RWPE2 (cell line): ENCODE results near the gene SMIM41.

Source experiments
- ATAC-seq: fragments of 200-7000 bp; cut with Tn5 transposase; 3 replicates; pipeline ENCODE4 v1.9.1; 2021; ENCODE audit warnings: low read depth
- DNase-seq: peaks from one replicate; pipeline ENCODE4 v3.0.0-alpha.2; 2020; ENCODE audit warnings: low spot score
- H3K27ac ChIP-seq: fragments of 450-650 bp; 2 replicates; pipeline ENCODE4 v1.5.1; 2017; ENCODE audit warnings: mild to moderate bottlenecking; ENCODE audit not compliant: poor library complexity, severe bottlenecking
- H3K27me3 ChIP-seq: fragments of 250-450 bp; sonication (Bioruptor Pico); 2 replicates; pipeline ENCODE4 v1.5.1; 2021; ENCODE audit warnings: mild to moderate bottlenecking, moderate library complexity; ENCODE audit not compliant: insufficient read depth, poor library complexity, severe bottlenecking
- H3K36me3 ChIP-seq: fragments of 250-450 bp; sonication (Bioruptor Pico); 2 replicates; pipeline ENCODE4 v1.5.1; 2020; ENCODE audit warnings: low read depth, mild to moderate bottlenecking, moderate library complexity
- H3K4me1 ChIP-seq: fragments of 250-450 bp; sonication (Bioruptor Pico); 2 replicates; pipeline ENCODE4 v1.5.1; 2021; ENCODE audit warnings: mild to moderate bottlenecking, moderate library complexity; ENCODE audit not compliant: insufficient read depth, poor library complexity, severe bottlenecking
- H3K4me3 ChIP-seq: fragments of 250-450 bp; sonication (Bioruptor Pico); 2 replicates; pipeline ENCODE4 v1.5.1; 2021; ENCODE audit warnings: mild to moderate bottlenecking, moderate library complexity; ENCODE audit not compliant: severe bottlenecking
- H3K9me3 ChIP-seq: fragments of 250-450 bp; sonication (Bioruptor Pico); 2 replicates; pipeline ENCODE4 v1.5.1; 2021; ENCODE audit warnings: mild to moderate bottlenecking, moderate library complexity; ENCODE audit not compliant: severe bottlenecking
- TF ChIP-seq, protein P1 (sequence below): fragments of 450-650 bp; IDR thresholded peaks from one replicate; pipeline ENCODE4 v1.5.1; 2017; ENCODE audit warnings: mild to moderate bottlenecking, moderate library complexity; ENCODE audit not compliant: poor library complexity, severe bottlenecking

The SMIM41 gene

DNA sequence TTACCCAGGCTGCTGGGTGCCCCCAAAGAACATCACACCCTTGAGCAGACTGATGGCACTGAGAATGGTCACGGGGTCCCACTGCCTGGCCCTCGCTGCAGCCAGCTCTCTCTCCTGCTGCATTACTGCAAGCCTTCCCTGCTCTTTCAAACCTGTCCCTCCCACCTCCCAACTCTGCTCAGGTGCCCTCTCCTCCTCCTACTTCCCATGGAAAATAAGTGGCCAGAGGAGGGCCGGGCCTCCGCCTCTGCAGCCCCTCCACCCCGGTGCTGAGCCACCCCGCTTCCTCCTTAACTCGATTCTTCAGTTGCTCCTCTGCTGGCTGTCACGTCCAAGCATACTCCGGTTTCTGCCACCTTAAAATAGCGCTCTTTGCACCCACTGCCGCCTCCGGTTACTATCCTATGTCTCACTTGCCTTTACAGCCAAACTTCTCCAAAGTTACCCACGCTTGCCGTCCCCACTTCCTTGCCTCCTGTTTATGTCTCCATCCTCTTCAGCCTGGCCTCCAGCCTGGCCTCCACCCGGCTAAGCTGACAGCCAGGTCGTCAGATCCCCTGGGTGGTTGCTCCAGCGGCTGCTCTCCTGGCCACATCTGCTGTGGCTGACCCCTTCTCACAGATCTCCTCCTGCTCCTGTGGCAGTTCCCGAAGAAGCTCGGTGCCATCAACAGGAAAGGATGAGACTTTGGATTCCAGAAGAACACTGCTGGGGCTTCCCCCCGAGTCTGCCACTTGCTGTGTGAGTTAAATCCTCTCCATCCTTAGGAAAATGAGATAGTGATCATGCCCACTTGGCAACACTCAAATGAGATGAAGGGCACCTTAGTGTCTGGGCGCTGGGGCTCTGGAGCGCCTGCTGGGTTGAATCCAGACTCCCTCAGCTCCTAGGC lies 7.7 kb downstream of the SMIM41 start:
- TF ChIP-seq, protein P1, sequence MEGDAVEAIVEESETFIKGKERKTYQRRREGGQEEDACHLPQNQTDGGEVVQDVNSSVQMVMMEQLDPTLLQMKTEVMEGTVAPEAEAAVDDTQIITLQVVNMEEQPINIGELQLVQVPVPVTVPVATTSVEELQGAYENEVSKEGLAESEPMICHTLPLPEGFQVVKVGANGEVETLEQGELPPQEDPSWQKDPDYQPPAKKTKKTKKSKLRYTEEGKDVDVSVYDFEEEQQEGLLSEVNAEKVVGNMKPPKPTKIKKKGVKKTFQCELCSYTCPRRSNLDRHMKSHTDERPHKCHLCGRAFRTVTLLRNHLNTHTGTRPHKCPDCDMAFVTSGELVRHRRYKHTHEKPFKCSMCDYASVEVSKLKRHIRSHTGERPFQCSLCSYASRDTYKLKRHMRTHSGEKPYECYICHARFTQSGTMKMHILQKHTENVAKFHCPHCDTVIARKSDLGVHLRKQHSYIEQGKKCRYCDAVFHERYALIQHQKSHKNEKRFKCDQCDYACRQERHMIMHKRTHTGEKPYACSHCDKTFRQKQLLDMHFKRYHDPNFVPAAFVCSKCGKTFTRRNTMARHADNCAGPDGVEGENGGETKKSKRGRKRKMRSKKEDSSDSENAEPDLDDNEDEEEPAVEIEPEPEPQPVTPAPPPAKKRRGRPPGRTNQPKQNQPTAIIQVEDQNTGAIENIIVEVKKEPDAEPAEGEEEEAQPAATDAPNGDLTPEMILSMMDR: no peak

DNA sequence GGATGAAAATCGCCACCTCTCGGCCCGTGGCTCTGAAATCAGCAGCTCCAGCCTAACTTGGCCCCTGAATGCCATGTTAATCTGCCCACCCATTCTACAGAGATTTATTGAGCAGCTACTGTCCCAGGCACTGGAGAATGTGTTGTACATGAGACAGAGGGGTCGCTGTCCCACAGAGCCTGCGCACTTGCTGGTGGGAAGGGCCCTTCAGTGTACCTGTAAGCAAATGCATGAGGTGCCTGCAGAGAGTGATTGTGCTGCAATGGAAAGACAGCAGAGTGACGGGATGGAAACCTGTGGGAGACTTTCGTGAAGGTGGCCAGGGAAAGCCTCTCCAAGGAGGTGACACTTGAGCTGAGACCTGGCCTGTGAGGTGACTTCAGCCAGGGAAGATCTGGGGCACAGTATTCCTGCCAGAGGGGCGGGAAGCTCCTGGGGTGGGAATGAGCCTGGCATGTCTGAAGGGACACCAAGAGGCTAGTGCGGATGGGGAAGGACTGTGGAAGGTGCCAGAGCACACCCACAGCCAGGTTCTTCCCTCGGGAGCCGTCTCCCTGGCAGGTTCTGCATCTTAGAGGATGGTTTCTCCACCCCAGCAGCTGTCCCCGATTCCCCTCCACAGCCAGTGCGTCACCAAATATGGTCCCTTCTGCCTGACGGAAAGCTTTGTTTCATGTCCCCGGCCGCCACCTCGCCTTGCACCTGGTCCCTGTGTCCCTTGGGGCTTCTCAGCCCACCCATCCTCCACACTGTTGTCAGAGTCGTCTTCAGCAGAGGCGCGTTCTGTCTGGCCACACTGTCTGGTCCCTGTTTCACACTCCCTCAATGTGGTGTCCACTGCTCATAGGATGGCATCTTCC lies 8.7 kb downstream of the SMIM41 start:
- Histone ChIP-seq H3K9me3 (no peaks in the 10 kb centered on the region), H3K4me3 (no peak overlapping the region), H3K4me1 (no peaks in the 10 kb centered on the region), H3K27me3 (peaks cover 29% of the 10 kb centered on the region), H3K36me3 (no peaks in the 10 kb centered on the region), H3K27ac (no peak overlapping the region)
- no peak for ATAC-seq
- no peak for DNase-seq
- TF ChIP-seq, protein P1: no peak

More for the DNA sequence above, 7.7 kb downstream of the SMIM41 start:
- ATAC-seq (no peak), DNase-seq (no peak)
- Histone ChIP-seq H3K27me3 (peaks cover 19% of the 10 kb centered on the region), H3K4me3 (no peak overlapping the region), H3K27ac (no peak overlapping the region), H3K4me1 (no peaks in the 10 kb centered on the region), H3K36me3 (no peaks in the 10 kb centered on the region), H3K9me3 (no peaks in the 10 kb centered on the region)

DNA sequence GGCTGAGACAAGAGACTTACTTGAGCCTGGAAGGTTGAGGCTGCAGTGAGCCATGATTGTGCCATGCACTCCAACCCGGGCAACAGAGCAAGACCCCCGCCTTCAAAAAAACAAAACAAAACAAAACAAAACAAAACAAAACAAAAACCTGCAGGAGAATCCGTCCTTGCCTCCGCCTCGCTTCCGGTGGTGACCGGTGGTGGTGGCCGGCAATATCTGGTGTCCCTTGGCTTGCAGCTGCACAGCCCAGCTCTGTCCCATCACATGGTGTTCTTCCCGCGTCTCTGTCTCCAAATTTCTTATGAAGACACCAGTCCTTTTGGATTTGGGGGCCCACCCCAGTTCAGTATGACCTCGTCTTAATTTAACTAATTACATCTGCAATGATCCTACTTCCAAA lies 10.0 kb downstream of the SMIM41 start:
- Histone ChIP-seq H3K9me3 (no peaks in the 10 kb centered on the region), H3K4me1 (no peaks in the 10 kb centered on the region), H3K4me3 (no peak overlapping the region), H3K36me3 (no peaks in the 10 kb centered on the region), H3K27ac (no peak overlapping the region), H3K27me3 (peaks cover 33% of the 10 kb centered on the region)
- TF ChIP-seq, protein P1: no peak
- ATAC-seq (no peak), DNase-seq (no peak)

DNA sequence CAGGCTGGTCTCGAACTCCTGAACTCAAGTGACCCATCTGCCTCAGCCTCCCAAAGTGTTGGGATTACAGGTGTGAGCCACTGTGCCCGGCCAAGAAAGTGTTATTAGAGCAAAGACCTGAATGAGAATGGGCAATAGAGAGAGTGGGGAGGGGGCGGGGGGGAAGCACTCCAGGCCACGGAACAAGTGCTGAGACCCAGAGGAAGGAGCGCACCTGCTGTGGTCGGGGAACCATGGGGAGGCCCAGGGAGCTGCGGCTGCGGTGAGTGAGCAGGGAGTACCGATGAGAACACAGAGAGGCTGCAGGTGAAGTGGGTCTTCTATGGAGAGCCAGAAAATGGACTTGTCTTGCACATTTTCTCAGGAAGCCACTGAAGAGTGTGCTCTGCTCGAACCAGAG lies 10.8 kb downstream of the SMIM41 start:
- TF ChIP-seq, protein P1: no peak
- Histone ChIP-seq H3K4me3 (no peak overlapping the region), H3K27me3 (peaks cover 33% of the 10 kb centered on the region), H3K4me1 (no peaks in the 10 kb centered on the region), H3K27ac (no peak overlapping the region), H3K36me3 (no peaks in the 10 kb centered on the region), H3K9me3 (no peaks in the 10 kb centered on the region)
- ATAC-seq (no peak), DNase-seq (no peak)
